HuH-7 (cell line): ENCODE measurements around the gene KCTD15.

Experiments
- DNase-seq: peaks from one replicate; pipeline ENCODE4 v3.0.0; 2011; ENCODE audit warnings: low spot score

KCTD15 gene

GRCh38 chr19:33860312-33861090, 63.8 kb downstream of the KCTD15 start:
- no peak for DNase-seq

- no peak for DNase-seq
Observed at GRCh38 chr19:33861950-33862349, 65.3 kb downstream of the KCTD15 start.

GRCh38 chr19:33862981-33863380, 66.3 kb downstream of the KCTD15 start:
- no peak for DNase-seq

- DNase-seq, result no peak
Observed at GRCh38 chr19:33863436-33863835, 66.8 kb downstream of the KCTD15 start.

- no peak for DNase-seq
Observed at GRCh38 chr19:33864311-33864850, 67.7 kb downstream of the KCTD15 start.

GRCh38 chr19:33865306-33865705, 68.6 kb downstream of the KCTD15 start:
- no peak for DNase-seq
